Measurements from ENCODE around the gene ATP5PO. TPM values are rescaled to one million over a fixed set of nuclear protein-coding genes. Genes with fewer than 3 reads are reported as not detected.

The ATP5PO gene
- polyA plus RNA-seq, 1 donor (not counting 4 experiments of a cell fraction or from before 2014, with no cell fraction given), result 359 TPM

DNA sequence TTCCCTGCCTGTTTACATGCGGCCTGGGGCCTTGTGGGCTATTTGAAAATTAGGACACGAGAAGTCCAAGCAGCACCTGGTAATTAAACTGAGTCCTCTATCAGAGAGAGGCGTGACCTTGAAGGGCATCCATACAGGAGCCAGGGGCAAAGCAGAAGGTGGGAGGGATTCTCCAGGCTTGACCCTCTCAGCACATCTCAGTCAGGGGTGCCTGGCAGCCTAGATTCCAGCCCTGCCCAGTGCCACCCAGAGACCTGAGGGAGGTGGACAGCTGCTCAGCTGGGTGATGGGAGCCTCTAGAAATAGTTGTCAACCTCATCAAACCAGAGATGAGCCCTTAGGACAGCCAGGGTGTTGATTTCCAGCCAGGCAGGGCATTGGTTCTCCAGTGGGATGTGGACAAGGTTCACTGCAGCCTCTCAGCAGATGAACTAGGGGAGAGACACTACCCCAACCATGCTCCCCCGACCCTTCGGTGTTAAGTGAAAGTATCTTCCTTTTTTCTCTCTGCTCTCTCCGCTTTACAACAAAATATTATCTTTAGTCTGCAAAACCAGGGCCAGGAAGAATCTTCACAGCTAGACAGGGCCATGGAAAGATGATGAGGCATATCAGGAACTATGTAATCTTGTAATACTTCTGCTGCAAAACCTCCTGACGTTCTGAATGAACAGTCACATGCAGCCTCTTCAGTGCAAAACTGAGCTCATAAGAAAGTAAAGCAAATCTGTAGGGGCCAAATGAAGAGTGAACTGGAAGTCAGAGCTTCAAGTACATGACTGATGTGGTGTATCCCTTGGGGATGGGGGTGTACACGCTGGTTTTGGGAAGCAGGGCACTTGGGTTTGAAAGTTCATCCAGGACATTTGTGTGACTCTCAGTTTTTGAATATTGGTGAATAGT lies 35.9 kb upstream of the ATP5PO start:
- Histone ChIP-seq H3K4me2 (ENCODE audit: control insufficient read depth, extremely low read depth, insufficient read depth, low read depth, low read length) (no peak overlapping the region), H3K27ac (ENCODE audit: control insufficient read depth, insufficient read depth, low read length) (no peak overlapping the region), H4K20me1 (ENCODE audit: control insufficient read depth, extremely low read depth, insufficient read depth, low read length) (no peaks in the 10 kb centered on the region), H3K27me3 (ENCODE audit: control insufficient read depth, extremely low read depth, insufficient read depth, low read length) (no peaks in the 10 kb centered on the region), H3K9me3 (ENCODE audit: control insufficient read depth, low read depth, low read length) (no peaks in the 10 kb centered on the region), H3K4me3 (ENCODE audit: control insufficient read depth in 2 of 3, extremely low read depth in 1 of 3, insufficient read depth in 2 of 3, low read depth in 1 of 3, low read length in 3 of 3) (no peak overlapping the region), H3K9me1 (ENCODE audit: control insufficient read depth, extremely low read depth, insufficient read depth, low read length) (no peaks in the 10 kb centered on the region), H3K79me2 (ENCODE audit: control insufficient read depth, insufficient read depth, low read length) (no peaks in the 10 kb centered on the region), H2AFZ (ENCODE audit: control insufficient read depth, low read length) (no peak overlapping the region), H3K9ac (ENCODE audit: control insufficient read depth, extremely low read depth, insufficient read depth, low read length) (no peak overlapping the region), H3K36me3 (ENCODE audit: control insufficient read depth in 2 of 2, extremely low read depth in 1 of 2, insufficient read depth in 2 of 2, low read length in 2 of 2) (no peaks in the 10 kb centered on the region), H3K4me1 (ENCODE audit: control insufficient read depth, extremely low read depth, insufficient read depth, low read length) (peaks cover 20% of the 10 kb centered on the region)
- TF ChIP-seq, protein P1, sequence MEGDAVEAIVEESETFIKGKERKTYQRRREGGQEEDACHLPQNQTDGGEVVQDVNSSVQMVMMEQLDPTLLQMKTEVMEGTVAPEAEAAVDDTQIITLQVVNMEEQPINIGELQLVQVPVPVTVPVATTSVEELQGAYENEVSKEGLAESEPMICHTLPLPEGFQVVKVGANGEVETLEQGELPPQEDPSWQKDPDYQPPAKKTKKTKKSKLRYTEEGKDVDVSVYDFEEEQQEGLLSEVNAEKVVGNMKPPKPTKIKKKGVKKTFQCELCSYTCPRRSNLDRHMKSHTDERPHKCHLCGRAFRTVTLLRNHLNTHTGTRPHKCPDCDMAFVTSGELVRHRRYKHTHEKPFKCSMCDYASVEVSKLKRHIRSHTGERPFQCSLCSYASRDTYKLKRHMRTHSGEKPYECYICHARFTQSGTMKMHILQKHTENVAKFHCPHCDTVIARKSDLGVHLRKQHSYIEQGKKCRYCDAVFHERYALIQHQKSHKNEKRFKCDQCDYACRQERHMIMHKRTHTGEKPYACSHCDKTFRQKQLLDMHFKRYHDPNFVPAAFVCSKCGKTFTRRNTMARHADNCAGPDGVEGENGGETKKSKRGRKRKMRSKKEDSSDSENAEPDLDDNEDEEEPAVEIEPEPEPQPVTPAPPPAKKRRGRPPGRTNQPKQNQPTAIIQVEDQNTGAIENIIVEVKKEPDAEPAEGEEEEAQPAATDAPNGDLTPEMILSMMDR (optimal IDR thresholded peaks at IDR 0.05 in 1 of 3, IDR thresholded peaks at IDR 0.05 in 1 of 3, conservative IDR thresholded peaks at IDR 0.05 in 1 of 3; ENCODE audit: extremely low read depth in 1 of 3, insufficient read depth in 2 of 3, low read length in 3 of 3), result no peak
- no peak for TF ChIP-seq EZH2 (IDR thresholded peaks at IDR 0.05; ENCODE audit: low read length)
- FAIRE-seq, result no peak
- dilution Hi-C loops (cut with MboI; ENCODE audit: extremely low pct_ligation_motif_present, low sequenced_read_pairs), result no loop called here
- DNase-seq (ENCODE audit: low read depth, low spot score), result no peak

GRCh38 chr21:33950431-33951079 lies 35.0 kb upstream of the ATP5PO start:
- H3K9ac ChIP-seq (ENCODE audit: control insufficient read depth, extremely low read depth, insufficient read depth, low read length), result no peak overlapping the region
- dilution Hi-C loops (cut with MboI; ENCODE audit: extremely low pct_ligation_motif_present, low sequenced_read_pairs), result no loop called here
- H3K27ac ChIP-seq (ENCODE audit: control insufficient read depth, insufficient read depth, low read length), result no peak overlapping the region

More at GRCh38 chr21:33950431-33951079, 35.0 kb upstream of the ATP5PO start:
- H3K9me3 ChIP-seq (ENCODE audit: control insufficient read depth, low read depth, low read length), result no peaks in the 10 kb centered on the region
- no peak overlapping the region for H3K4me2 ChIP-seq (ENCODE audit: control insufficient read depth, extremely low read depth, insufficient read depth, low read depth, low read length)
- H3K4me3 ChIP-seq (ENCODE audit: control insufficient read depth in 2 of 3, extremely low read depth in 1 of 3, insufficient read depth in 2 of 3, low read depth in 1 of 3, low read length in 3 of 3), result no peak overlapping the region
- no peaks in the 10 kb centered on the region for H4K20me1 ChIP-seq (ENCODE audit: control insufficient read depth, extremely low read depth, insufficient read depth, low read length)
- no peaks in the 10 kb centered on the region for H3K27me3 ChIP-seq (ENCODE audit: control insufficient read depth, extremely low read depth, insufficient read depth, low read length)
- DNase-seq (ENCODE audit: low read depth, low spot score) (no peak), FAIRE-seq (no peak)
- no peaks in the 10 kb centered on the region for H3K36me3 ChIP-seq (ENCODE audit: control insufficient read depth in 2 of 2, extremely low read depth in 1 of 2, insufficient read depth in 2 of 2, low read length in 2 of 2)
- no peak for TF ChIP-seq EZH2 (IDR thresholded peaks at IDR 0.05; ENCODE audit: low read length)
- TF ChIP-seq, protein P1 (optimal IDR thresholded peaks at IDR 0.05 in 1 of 3, IDR thresholded peaks at IDR 0.05 in 1 of 3, conservative IDR thresholded peaks at IDR 0.05 in 1 of 3; ENCODE audit: extremely low read depth in 1 of 3, insufficient read depth in 2 of 3, low read length in 3 of 3), result no peak
- no peaks in the 10 kb centered on the region for H3K79me2 ChIP-seq (ENCODE audit: control insufficient read depth, insufficient read depth, low read length)
- H3K9me1 ChIP-seq (ENCODE audit: control insufficient read depth, extremely low read depth, insufficient read depth, low read length), result no peaks in the 10 kb centered on the region
- H2AFZ ChIP-seq (ENCODE audit: control insufficient read depth, low read length), result no peak overlapping the region
- peaks cover 25% of the 10 kb centered on the region for H3K4me1 ChIP-seq (ENCODE audit: control insufficient read depth, extremely low read depth, insufficient read depth, low read length)
